ENCODE measurements around the gene C5orf52.
"Not testable (repeated sequence)": the region's sequence is repeated elsewhere in the genome, so short reads cannot be mapped to it uniquely, and the experiment has no call there.

DNA sequence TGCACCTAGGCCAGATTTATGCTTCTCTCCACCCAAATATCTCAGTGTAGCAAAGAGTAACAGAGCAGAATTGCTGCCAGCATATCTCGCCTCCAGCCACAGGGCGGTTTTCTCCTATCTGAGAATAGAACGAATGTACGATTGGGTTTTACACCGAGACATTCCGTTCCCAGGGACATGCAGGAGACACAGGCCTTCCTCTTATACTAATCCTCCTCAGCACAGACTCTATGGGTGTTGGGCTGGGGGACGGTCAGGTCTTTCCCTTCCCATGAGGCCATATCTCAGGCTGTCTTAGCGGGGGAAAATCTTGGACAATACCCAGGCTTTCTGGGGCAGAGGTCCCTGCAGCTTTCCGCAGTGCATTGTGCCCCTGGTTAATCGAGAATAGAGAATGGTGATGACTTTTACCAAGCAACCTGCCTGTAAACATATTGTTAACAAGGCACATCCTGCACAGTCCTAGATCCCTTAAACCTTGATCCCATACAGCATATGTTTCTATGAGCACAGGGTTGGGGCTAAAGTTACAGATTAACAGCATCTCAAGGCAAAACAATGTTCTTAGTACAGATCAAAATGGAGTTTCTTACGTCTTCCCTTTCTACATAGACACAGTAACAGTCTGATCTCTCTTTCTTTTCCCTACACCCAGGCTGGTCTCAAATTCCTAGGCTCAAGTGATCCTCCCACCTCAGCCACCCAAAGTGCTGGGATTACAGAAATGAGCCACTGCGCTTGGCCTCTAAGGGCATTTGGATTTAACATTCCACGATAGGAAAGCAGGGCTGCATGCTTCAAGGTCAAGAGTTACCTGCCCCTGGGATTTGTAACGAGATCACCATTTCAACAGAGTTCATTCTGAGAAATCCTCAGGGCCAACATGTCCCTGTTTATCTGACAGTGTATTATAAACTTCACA lies 15.2 kb downstream of the C5orf52 start:
- TF ChIP-seq POLR2AphosphoS5 (IDR thresholded peaks at IDR 0.05; ENCODE audit: borderline replicate concordance, low read depth, low read length); EZH2 (IDR thresholded peaks at IDR 0.05); FOXP2 (optimal IDR thresholded peaks at IDR 0.05; ENCODE audit: control extremely low read depth, extremely low read length, insufficient read depth): not testable (repeated sequence)

Data from SK-N-MC (cell line).